Thyroid gland (tissue), 4 donors: ENCODE results near the gene SND1.

Experiments
- CTCF ChIP-seq, 6 experiments: fragments of 200-600 bp in 3 of 6; fragments of 450-650 bp in 3 of 6; sonication (generic) in 3 of 6; IDR thresholded peaks; one replicate each; pipeline ENCODE4 v1.5.1; 2016 to 2019; ENCODE audit warnings: antibody characterized with exemption in 6 of 6, mild to moderate bottlenecking in 2 of 6, inconsistent platforms in 1 of 6, moderate library complexity in 1 of 6
- POLR2A ChIP-seq, 2 donors: fragments of 450-650 bp; IDR thresholded peaks; one replicate each; pipeline ENCODE4 v1.6.1; 2017; ENCODE audit warnings: antibody characterized with exemption in 2 of 2, mild to moderate bottlenecking in 2 of 2, moderate library complexity in 1 of 2

- TF ChIP-seq CTCF (IDR thresholded peaks at IDR 0.05) (no peak), POLR2A (IDR thresholded peaks at IDR 0.05) (no peak)
Observed at GRCh38 chr7:128122576-128123290, 470.7 kb downstream of the SND1 start.
